Ovary (tissue), 3 donors: ENCODE results near the gene DKK3.

Experiments
- CTCF ChIP-seq, 3 donors: fragments of 450-650 bp in 2 of 3; fragments of 200-600 bp in 1 of 3; IDR thresholded peaks; one replicate each; pipeline versions ENCODE4 v1.5.1 to v1.8.0; 2016 to 2022; ENCODE audit warnings: antibody characterized with exemption in 3 of 3, mild to moderate bottlenecking in 1 of 3
- EP300 ChIP-seq: sonication (generic); formaldehyde crosslinking; IDR thresholded peaks from one replicate; pipeline ENCODE4 v1.6.1; 2017; ENCODE audit warnings: antibody characterized with exemption
- POLR2A ChIP-seq: fragments of 450-650 bp; IDR thresholded peaks from one replicate; pipeline ENCODE4 v1.6.1; 2017; ENCODE audit warnings: antibody characterized with exemption, mild to moderate bottlenecking, moderate library complexity
- donor health status: DM: no; HTN: no; CAD: no.

GRCh38 chr11:11981840-11982239, 26.6 kb downstream of the DKK3 start:
- TF ChIP-seq POLR2A (no peak), CTCF (IDR thresholded peaks at IDR 0.05) (no peak), EP300 (no peak)
